ENCODE measurements around the gene EXOSC9. TPM values are rescaled to one million over a fixed set of nuclear protein-coding genes. Genes with fewer than 3 reads are reported as not detected.

Gene EXOSC9
- polyA plus RNA-seq, 2 of the 4 experiments (the other 2 are of a cell fraction), result 33.6 to 43.1 TPM

GRCh38 chr4:121773883-121774282 is 27.2 kb upstream of the EXOSC9 start (continued):
- TF ChIP-seq EP300 (IDR thresholded peaks at IDR 0.05) (no peak), FOSB (CRISPR knock-in tag; IDR thresholded peaks at IDR 0.05) (no peak), USF2 (IDR thresholded peaks at IDR 0.05) (no peak), FOXS1 (CRISPR knock-in tag; IDR thresholded peaks at IDR 0.05) (no peak), POLR2AphosphoS2 (conservative IDR thresholded peaks at IDR 0.05; ENCODE audit: low read length) (no peak), ZC3H11A (IDR thresholded peaks at IDR 0.05) (no peak), PBX3 (IDR thresholded peaks at IDR 0.05) (no peak), ZFP36 (IDR thresholded peaks at IDR 0.05; ENCODE audit: borderline replicate concordance, partially characterized antibody) (no peak)

GRCh38 chr4:121776610-121777401 is 24.3 kb upstream of the EXOSC9 start:
- ChIA-PET CTCF (no interaction called here), POLR2A (no interaction called here)
- Histone ChIP-seq H3K4me2 (no peak overlapping the region), H3K9me3 (no peaks in the 10 kb centered on the region), H3K27ac (no peak overlapping the region), H3K4me1 (no peaks in the 10 kb centered on the region), H3K4me3 (no peak overlapping the region)
- TF ChIP-seq ELK1 (IDR thresholded peaks at IDR 0.05; ENCODE audit: low read depth, low read length) (no peak), SREBF2 (IDR thresholded peaks at IDR 0.05) (no peak), HDAC2 (IDR thresholded peaks at IDR 0.05) (no peak), RCOR1 (IDR thresholded peaks at IDR 0.05; ENCODE audit: low read depth, low read length) (no peak), HOXA7 (CRISPR knock-in tag; IDR thresholded peaks at IDR 0.05) (no peak), HEYL (CRISPR knock-in tag; IDR thresholded peaks at IDR 0.05) (no peak), KDM5A (IDR thresholded peaks at IDR 0.05) (no peak), TFCP2L1 (CRISPR knock-in tag; IDR thresholded peaks at IDR 0.05) (no peak), FOSB (CRISPR knock-in tag; IDR thresholded peaks at IDR 0.05) (no peak)
- no peak for DNase-seq (ENCODE audit: low read depth in 1 of 2, low spot score in 1 of 2)
- 66% methylated on average over 6 of the region's 6 CpGs for WGBS (ENCODE audit: missing lambda C conversion rate)
- ATAC-seq, result no peak
- no peak for FAIRE-seq

- H3K4me1 ChIP-seq, result no peaks in the 10 kb centered on the region
- H3K4me2 ChIP-seq, result no peak overlapping the region
- no peak for DNase-seq (ENCODE audit: low read depth in 1 of 2, low spot score in 1 of 2)
- no peak for ATAC-seq
- no peak for FAIRE-seq
- ChIA-PET POLR2A (no interaction called here), CTCF (interaction anchor here (1.4 kb wide), 1 partner anchor 81 kb away, joined by 3 read pairs; the partner anchor contains the start of gene ANXA5)
- no peak overlapping the region for H3K4me3 ChIP-seq
- WGBS (ENCODE audit: missing lambda C conversion rate), result 33% methylated on average over 3 of the region's 3 CpGs
- TF ChIP-seq BCL3 (IDR thresholded peaks at IDR 0.05) (no peak), CHD4 (IDR thresholded peaks at IDR 0.05; ENCODE audit: borderline replicate concordance) (no peak), EHMT2 (IDR thresholded peaks at IDR 0.05; ENCODE audit: low read depth) (no peak), NPAS2 (CRISPR knock-in tag; IDR thresholded peaks at IDR 0.05; ENCODE audit: borderline replicate concordance) (no peak)
- H3K9me3 ChIP-seq, result no peaks in the 10 kb centered on the region
- no peak overlapping the region for H3K27ac ChIP-seq
Measured at GRCh38 chr4:121777625-121778024, 23.5 kb upstream of the EXOSC9 start.

All from A549 (cell line).